CD4-positive, alpha-beta T cell (primary cell): ENCODE measurements around the gene ZNF488. TPM values are rescaled to one million over a fixed set of nuclear protein-coding genes. Genes with fewer than 3 reads are reported as not detected.

Experiments
- ATAC-seq: fragments of 200-7000 bp; cut with Tn5 transposase; one replicate; pipeline ENCODE4 v1.10.0; 2022; ENCODE audit warnings: mild to moderate bottlenecking; ENCODE audit not compliant: poor library complexity
- CTCF ChIA-PET: fragments of 350-600 bp; sonication (Branson Sonifier 250); formaldehyde crosslinking; loops from one replicate; lab custom pipeline; 2021; ENCODE audit warnings: antibody characterized with exemption, inconsistent platforms; lab: Charles Lee
- POLR2A ChIA-PET: fragments of 350-600 bp; sonication (Branson Sonifier 250); formaldehyde crosslinking; loops from one replicate; lab custom pipeline; 2021; ENCODE audit warnings: antibody characterized with exemption, inconsistent platforms; lab: Charles Lee
- DNase-seq, 14 experiments: peaks; one replicate each; pipeline ENCODE4 v3.0.0-alpha.2; 2013 to 2020; ENCODE audit warnings: mixed read lengths in 2 of 14
- H3K27ac ChIP-seq, 2 donors: one replicate each; pipeline versions ENCODE4 v1.5.1 to v1.7.0; 2013; ENCODE audit warnings: low read length in 2 of 2, low read depth in 1 of 2, mild to moderate bottlenecking in 1 of 2
- H3K27me3 ChIP-seq, 2 experiments: 1 replicate in 1 of 2; 2 replicates in 1 of 2; pipeline versions ENCODE4 v1.6.1 to v1.7.0; 2013; ENCODE audit warnings: low read length in 2 of 2, control low read depth in 1 of 2, mild to moderate bottlenecking in 1 of 2, moderate library complexity in 1 of 2; ENCODE audit not compliant: insufficient read depth in 2 of 2, control insufficient read depth in 1 of 2
- H3K36me3 ChIP-seq: one replicate; pipeline ENCODE4 v1.6.1; 2013; ENCODE audit warnings: low read length, control low read depth; ENCODE audit not compliant: insufficient read depth
- H3K4me1 ChIP-seq: one replicate; pipeline ENCODE4 v1.6.1; 2013; ENCODE audit warnings: low read length, control low read depth; ENCODE audit not compliant: insufficient read depth
- H3K4me3 ChIP-seq: one replicate; pipeline ENCODE4 v1.5.1; 2013; ENCODE audit warnings: mild to moderate bottlenecking, low read length, moderate library complexity
- H3K9me3 ChIP-seq, 2 experiments: 1 replicate in 1 of 2; 2 replicates in 1 of 2; pipeline versions ENCODE4 v1.6.1 to v1.7.0; 2013; ENCODE audit warnings: low read length in 2 of 2, mild to moderate bottlenecking in 2 of 2, control low read depth in 1 of 2, moderate library complexity in 1 of 2; ENCODE audit not compliant: control insufficient read depth in 1 of 2, insufficient read depth in 1 of 2
- H3K27ac Mint-ChIP-seq: one replicate; pipeline ENCODE4 v1.8.0; 2020; ENCODE audit warnings: mixed read lengths
- H3K27me3 Mint-ChIP-seq: one replicate; pipeline ENCODE4 v1.8.0; 2021; ENCODE audit warnings: mixed read lengths
- H3K36me3 Mint-ChIP-seq: one replicate; pipeline ENCODE4 v1.8.0; 2021; ENCODE audit warnings: low read depth, mixed read lengths
- H3K4me1 Mint-ChIP-seq: one replicate; pipeline ENCODE4 v1.8.0; 2021; ENCODE audit warnings: low read depth, mixed read lengths
- H3K4me3 Mint-ChIP-seq: one replicate; pipeline ENCODE4 v1.8.0; 2020; ENCODE audit warnings: mild to moderate bottlenecking, mixed read lengths
- H3K9me3 Mint-ChIP-seq: one replicate; pipeline ENCODE4 v1.8.0; 2020; ENCODE audit warnings: mixed read lengths
- CTCF ChIP-seq: fragments of 200-600 bp; IDR thresholded peaks from one replicate; pipeline ENCODE4 v1.8.0; 2022; ENCODE audit warnings: antibody characterized with exemption, mild to moderate bottlenecking
- intact Hi-C, 2 experiments: fragments of 100-400 bp; cut with DNase I in 1 of 2; cut with micrococcal nuclease in 1 of 2; formaldehyde crosslinking; loops; one replicate each; pipeline versions ENCODE4 v1.15.1 to v1.9.0; 2023 to 2025; cut with DNase I, micrococcal nuclease
- total RNA-seq, 174 experiments: library from RNA in 2 of 174; stranded (reverse) in 2 of 174; gene quantifications; one replicate each; pipeline ENCODE4 v1.2.3 and lab custom pipeline; 2021 to 2026

ZNF488 gene
- total RNA-seq, 2 experiments from 2014 or later: not detected

DNA sequence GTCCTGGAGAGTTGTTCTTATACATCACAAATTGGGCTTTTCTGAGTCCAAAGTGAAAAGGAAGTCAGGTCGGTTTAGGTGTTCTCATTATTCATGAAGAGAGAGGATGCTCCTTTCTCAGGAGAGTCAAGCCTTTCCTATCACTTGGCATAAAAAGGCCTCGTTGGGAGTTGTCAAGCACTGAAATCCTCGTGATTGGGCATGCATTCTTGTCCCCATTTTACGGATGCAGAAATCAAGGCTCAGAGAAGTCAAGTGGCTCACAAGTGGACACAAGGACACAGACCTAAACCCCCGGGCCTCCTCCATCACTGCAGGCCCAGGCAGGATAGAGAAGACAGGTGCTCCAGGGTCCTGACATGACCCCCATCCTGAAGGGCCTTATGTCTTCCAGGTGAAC lies 27.4 kb downstream of the ZNF488 start:
- CTCF ChIA-PET: no interaction called here
- Histone ChIP-seq H3K9me3 (no peaks in the 10 kb centered on the region), H3K4me3 (no peak overlapping the region), H3K36me3 (no peaks in the 10 kb centered on the region), H3K4me1 (no peaks in the 10 kb centered on the region), H3K27me3 (no peaks in the 10 kb centered on the region), H3K27ac (no peak overlapping the region)
- Mint-ChIP-seq H3K9me3 (no peaks in the 10 kb centered on the region), H3K27ac (no peak overlapping the region), H3K4me3 (no peak overlapping the region), H3K36me3 (no peaks in the 10 kb centered on the region), H3K4me1 (no peaks in the 10 kb centered on the region), H3K27me3 (no peaks in the 10 kb centered on the region)
- POLR2A ChIA-PET: no interaction called here
- TF ChIP-seq CTCF: no peak
- ATAC-seq (no peak), DNase-seq (no peak)
- intact Hi-C loops: no loop called here

- H3K4me1 Mint-ChIP-seq: no peaks in the 10 kb centered on the region
- Histone ChIP-seq H3K27me3 (no peaks in the 10 kb centered on the region), H3K4me1 (no peaks in the 10 kb centered on the region), H3K36me3 (no peaks in the 10 kb centered on the region), H3K4me3 (no peak overlapping the region), H3K27ac (no peak overlapping the region), H3K9me3 (no peaks in the 10 kb centered on the region)
- no peak for TF ChIP-seq CTCF
- H3K4me3 Mint-ChIP-seq: no peak overlapping the region
- DNase-seq (no peak), ATAC-seq (no peak)
- intact Hi-C loops: no loop called here
- H3K27me3 Mint-ChIP-seq: no peaks in the 10 kb centered on the region
- POLR2A ChIA-PET: no interaction called here
- CTCF ChIA-PET: no interaction called here
- no peaks in the 10 kb centered on the region for H3K9me3 Mint-ChIP-seq
- no peaks in the 10 kb centered on the region for H3K36me3 Mint-ChIP-seq
- H3K27ac Mint-ChIP-seq: no peak overlapping the region
Measured at GRCh38 chr10:47354900-47355299, 29.2 kb downstream of the ZNF488 start.

DNA sequence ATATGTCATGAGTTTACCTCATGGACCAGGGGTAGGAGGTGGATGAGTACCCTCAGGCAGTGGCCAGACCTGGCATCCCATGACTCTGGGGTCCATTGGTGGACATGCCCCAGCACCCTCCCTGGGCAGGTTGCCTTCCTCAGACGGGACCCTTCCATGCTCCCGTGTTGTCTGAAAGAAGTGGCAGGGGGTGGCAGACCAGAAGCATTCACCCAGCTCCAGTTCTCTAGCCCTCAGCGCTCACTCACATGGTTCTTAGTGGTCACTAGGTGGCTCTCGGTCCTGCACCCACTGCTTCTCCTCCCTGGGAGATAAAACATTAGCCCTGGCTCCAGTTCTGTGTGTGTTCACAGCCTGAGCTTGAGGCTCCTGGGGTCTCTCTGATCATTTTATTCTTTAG lies 29.9 kb downstream of the ZNF488 start:
- Histone ChIP-seq H3K4me1 (no peaks in the 10 kb centered on the region), H3K9me3 (no peaks in the 10 kb centered on the region), H3K27me3 (no peaks in the 10 kb centered on the region), H3K27ac (no peak overlapping the region), H3K4me3 (no peak overlapping the region), H3K36me3 (no peaks in the 10 kb centered on the region)
- H3K4me1 Mint-ChIP-seq: no peaks in the 10 kb centered on the region
- DNase-seq (no peak), ATAC-seq (no peak)
- no peak for TF ChIP-seq CTCF
- H3K4me3 Mint-ChIP-seq: no peak overlapping the region
- H3K36me3 Mint-ChIP-seq: no peaks in the 10 kb centered on the region
- H3K27ac Mint-ChIP-seq: no peak overlapping the region
- no peaks in the 10 kb centered on the region for H3K9me3 Mint-ChIP-seq
- POLR2A ChIA-PET: no interaction called here
- intact Hi-C loops: no loop called here
- H3K27me3 Mint-ChIP-seq: no peaks in the 10 kb centered on the region
- CTCF ChIA-PET: interaction anchor here (1.5 kb wide), 2 partner anchors 8 to 13 kb away, joined by 3 to 5 read pairs; no protein-coding TSS in a partner anchor
